GM12801 (cell line): ENCODE results near the gene THADA.

ENCODE experiments used
- TF ChIP-seq, protein P1 (sequence below): IDR thresholded peaks from one replicate; pipeline ENCODE4 v1.5.1; 2011; ENCODE audit warnings: control low read depth; ENCODE audit not compliant: insufficient read length; ENCODE audit errors: extremely low read depth

THADA gene

DNA sequence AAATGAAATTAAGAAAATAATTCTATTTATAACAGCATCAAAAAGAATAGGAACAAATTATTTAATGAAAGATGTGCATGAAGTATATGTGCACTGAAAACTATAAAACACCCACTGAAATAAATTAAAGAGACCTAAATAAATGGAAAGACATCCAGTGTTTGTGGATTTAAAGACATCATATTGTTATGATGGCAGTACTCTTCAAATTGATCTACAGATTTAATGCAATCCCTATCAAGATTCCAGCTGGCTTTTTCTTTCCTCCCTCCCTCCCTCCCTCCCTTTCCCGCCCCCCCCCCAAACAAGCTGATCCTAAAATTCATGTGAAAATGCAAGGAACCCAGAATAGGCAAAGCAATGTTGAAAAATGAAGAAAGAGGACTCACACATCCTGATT is 285.9 kb downstream of the THADA start:
- TF ChIP-seq, protein P1, sequence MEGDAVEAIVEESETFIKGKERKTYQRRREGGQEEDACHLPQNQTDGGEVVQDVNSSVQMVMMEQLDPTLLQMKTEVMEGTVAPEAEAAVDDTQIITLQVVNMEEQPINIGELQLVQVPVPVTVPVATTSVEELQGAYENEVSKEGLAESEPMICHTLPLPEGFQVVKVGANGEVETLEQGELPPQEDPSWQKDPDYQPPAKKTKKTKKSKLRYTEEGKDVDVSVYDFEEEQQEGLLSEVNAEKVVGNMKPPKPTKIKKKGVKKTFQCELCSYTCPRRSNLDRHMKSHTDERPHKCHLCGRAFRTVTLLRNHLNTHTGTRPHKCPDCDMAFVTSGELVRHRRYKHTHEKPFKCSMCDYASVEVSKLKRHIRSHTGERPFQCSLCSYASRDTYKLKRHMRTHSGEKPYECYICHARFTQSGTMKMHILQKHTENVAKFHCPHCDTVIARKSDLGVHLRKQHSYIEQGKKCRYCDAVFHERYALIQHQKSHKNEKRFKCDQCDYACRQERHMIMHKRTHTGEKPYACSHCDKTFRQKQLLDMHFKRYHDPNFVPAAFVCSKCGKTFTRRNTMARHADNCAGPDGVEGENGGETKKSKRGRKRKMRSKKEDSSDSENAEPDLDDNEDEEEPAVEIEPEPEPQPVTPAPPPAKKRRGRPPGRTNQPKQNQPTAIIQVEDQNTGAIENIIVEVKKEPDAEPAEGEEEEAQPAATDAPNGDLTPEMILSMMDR = no peak

DNA sequence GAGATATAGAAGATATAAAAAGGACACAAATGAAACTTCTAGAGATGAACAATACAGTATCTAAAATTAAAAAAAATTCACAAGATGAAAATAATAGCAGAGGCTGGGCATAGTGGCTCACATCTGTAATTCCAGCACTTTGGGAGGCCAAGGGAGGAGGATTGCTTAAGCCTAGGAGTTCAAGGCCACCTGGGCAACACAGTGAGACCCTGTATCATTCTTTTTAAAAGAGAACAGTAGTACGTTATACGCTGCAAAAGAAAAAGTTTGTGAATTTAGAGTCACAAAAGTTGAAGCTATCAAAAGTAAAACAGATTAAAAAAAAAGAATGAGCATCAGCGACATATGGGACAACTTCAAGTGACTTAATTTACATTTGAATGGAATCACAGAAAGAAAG is 287.9 kb downstream of the THADA start:
- TF ChIP-seq, protein P1 = no peak

DNA sequence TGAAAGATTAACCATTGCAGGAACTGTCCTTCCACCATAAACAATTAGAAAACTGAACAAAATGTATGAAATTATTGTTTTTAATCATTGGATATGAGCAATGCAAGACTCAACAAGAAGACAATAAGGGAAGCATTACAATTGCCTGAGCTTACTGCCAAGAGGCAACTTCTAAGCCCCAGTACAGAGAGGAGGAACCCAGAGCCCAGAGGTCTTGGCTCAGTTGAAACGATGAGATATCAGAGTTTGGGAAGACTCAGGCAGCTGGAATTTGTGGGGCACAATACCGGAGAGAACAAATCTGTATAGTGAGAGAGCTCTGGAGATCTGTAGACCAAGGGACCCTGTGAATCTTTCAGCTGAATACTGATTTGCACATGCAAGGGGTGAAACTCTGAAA is 288.8 kb downstream of the THADA start:
- TF ChIP-seq, protein P1 = no peak

DNA sequence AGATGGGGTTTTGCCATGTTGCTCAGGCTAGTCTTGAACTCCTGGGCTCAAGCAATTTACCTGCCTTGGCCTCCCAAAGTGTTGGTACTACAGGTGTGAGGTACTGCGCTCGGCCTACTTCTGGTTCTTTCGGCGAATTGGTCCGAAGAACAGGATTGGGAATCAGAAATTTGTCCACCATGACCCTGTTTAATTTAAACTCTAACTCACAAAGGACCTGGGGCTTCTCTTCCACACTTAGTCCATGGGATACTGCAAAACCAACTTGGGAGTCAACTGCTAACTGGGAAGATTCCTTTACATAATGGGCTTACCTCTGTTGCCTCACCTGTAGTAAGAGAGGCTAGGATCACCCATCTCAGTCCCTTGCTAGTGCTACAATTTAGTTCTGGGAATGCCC is 289.6 kb downstream of the THADA start:
- TF ChIP-seq, protein P1 = no peak

DNA sequence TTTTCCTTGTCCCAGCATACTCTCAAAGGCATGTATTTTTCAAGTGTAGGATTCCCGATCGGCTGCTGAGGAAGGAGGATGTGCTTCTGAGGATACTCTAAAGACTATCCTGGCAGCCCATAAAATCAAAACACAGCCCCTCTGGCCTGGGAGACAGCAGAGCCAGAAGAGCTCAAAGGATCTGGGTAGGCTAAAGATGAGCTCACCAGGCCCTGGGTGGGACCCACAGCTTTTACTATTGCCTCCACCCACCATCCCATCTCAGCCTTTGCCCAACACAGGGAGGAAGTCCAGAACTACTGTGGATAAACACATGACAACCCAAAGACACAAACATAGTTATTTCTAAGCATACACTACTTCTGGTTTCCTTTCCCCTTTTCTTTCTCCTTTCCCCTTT is 290.3 kb downstream of the THADA start:
- TF ChIP-seq, protein P1 = no peak

DNA sequence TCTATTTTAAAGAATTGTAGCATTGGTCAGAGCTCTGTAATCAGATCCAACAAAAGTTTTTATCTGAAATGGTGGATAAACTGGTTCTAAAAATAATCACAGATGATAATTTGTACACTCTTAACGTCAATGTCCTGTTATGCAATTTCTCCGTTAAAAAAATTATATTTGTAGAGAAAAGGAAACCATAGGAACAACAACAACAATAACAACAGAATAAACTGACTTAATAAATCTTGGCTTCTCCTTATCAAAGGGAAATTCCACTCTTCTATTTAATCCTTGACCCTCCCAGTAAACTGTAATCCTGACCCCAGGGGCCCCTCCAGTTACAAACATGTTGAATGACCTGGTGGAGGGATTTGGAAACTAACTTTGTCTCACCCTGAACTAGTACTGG is 290.8 kb downstream of the THADA start:
- TF ChIP-seq, protein P1 = no peak

DNA sequence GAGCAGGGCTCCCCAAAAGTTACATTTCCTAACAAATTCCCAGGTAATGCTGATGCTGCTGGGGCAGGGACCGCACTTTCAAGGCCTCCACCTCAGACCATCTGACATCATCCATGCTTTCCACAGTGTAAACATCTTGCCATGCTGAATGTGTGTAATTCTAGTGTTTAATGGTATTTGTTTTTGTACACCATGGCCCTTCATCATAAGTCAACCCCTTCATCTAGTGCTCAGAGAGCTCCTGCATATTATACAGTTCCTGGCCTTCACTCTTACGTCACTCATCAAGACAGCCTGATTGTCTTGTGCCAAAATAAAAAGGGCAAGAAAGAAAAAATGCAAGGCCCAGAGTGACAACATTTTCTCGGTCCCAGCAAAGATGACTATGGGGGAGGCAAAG is 291.9 kb downstream of the THADA start:
- TF ChIP-seq, protein P1 = no peak
